Measurements from ENCODE around the gene CPSF2.
A peak's percentile ranks its signal among the peaks of the same experiment; 100 is the strongest.
"Not testable (repeated sequence)": the region's sequence is repeated elsewhere in the genome, so short reads cannot be mapped to it uniquely, and the experiment has no call there.

CPSF2 gene

DNA sequence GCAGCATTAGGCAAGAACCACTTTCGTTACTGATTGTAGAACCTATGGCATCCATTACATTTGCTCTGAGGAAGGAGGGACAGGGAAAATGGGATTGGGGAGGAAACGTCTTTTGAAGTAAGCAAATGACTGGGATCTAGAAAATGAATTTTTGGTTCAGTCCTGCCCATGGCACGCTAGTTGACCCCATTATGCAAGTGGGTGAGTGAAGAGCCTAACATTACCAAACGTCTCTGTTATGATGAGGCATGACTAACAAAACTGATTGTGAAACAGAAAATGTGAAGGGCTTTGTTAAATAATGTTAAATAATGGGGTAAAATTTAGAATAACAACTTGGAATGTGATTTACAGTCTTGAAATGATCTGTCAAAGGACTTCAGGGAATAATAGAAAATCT lies 38.9 kb downstream of the CPSF2 start:
- peak; percentile 47 to 79 (median 75) for DNase-seq

DNA sequence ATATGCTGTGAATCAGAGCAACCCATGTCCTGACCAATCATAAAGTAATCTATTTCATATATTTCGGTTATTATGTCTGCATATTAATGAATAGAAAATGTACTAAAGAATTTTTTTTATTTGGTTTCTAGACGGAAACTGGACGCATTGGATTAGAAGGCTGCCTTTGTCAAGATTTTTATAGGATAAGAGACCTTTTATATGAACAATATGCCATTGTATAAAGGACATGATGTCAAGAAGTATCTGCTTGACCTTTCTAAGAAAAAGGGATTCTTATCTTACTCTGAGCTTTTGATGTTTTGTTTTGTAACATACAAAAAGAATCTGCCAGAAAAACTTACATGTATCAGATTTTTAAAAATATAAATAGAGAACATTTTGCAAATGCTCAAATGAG lies 39.8 kb downstream of the CPSF2 start:
- no peak for DNase-seq

DNA sequence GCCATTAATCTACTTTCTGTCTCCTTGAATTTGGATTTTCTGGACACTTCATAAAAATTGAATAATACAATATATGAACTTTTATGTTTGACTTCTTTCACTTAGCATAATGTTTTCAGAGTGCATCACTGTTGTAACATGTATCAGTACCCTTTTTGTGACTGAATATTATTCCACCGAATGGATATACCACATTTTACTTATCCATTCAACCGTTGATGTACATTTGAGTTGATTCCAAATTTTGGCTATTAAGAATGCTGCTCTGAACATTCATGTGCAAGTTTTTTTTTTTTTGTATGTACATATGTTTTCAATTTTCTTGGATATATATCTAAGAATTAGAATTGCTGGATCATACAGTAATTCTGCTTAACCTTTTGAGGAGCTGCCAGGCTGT lies 43.2 kb downstream of the CPSF2 start:
- DNase-seq, result no peak

DNA sequence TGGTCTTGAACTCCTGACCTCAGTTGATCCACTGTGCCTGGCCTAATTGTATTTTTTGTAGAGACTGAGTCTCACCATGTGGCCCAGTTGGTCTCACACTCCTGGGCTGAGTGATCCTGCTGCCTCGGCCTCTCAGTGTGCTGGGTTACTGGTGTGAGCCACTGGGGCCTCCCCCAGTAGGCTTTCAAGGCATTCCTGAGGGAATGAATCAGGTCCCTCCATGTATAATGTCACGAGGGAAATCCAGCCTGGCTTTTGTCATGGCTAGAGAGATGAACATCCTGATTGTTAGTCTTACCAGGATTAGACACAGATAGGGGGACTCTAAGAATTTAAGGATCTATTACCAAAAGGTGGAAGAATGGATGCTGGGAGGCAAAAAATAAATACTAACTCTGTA lies 51.9 kb downstream of the CPSF2 start:
- DNase-seq, result no peak

DNA sequence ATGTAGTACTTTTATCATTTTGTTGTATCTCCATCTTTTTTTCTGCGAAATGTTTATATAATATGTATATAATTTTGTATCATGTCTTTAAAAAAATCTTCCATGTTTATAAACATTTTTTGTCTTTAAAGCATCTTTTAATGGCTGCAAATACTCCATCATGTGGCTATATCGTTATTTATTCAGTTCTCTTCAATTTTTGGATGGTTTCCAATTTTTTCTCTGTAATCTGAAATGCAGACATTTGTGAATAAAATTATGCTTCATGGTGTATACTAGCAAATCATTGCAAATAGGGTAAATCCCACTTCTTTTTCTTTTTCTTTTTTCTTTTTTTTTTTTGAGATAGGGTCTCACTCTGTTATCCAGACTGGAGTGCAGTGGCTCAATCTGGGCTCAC lies 54.0 kb downstream of the CPSF2 start:
- DNase-seq, result no peak

DNA sequence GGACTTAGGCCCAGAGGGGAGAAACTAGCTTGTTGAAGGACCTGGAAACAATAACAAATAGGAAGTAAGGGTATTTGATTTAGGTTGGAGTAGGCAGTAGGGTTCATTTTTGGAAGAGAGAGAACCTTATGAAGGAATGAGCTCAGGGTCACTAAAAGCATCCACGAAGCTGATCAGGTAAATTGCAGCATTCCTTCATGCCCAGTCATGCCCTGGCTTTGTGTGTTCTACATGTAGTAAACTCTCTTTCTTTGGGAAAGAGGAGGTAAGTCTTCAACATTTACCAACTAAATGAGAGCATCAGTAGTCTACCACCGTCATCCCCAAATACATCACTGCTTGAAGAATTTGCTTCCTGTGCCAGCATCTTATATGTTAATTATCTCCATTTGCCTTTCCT lies 54.7 kb downstream of the CPSF2 start:
- DNase-seq, result no peak

DNA sequence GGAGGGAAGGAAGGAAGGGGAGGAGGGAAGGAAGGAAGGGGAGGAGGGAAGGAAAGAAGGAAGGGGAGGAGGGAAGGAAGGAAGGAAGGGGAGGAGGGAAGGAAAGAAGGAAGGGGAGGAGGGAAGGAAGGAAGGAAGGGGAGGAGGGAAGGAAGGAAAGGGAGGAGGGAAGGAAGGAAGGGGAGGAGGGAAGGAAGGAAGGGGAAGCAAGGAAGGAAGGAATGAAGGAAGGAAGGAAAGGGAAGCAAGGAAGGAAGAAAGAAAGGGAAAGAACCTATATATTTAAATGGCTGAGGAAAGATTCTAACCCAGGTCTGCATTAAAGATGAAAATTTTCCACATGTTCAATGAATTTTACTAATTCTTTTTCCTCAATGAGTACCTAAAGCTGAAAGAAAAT lies 57.4 kb downstream of the CPSF2 start:
- not testable (repeated sequence) for DNase-seq

DNA sequence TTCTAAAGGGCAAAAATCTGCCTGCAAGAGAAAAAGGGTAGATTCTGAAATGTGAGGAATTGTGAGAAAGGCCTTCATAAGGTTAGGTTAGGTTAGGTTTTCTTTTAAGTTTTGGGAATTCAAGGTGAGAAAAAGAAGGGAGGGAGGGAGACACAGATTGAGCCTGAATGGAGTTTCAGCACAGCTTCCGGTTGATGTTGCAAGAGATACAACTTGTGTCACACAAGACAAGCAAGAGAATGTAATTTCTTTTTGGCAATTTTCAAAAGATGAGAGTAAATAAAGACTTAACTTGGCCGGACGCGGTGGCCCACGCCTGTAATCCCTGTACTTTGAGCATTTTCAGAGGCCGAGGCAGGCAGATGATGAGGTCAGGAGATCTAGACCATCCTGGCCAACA lies 63.8 kb downstream of the CPSF2 start:
- peak in 1 of 3 donors; percentile 35 for DNase-seq

DNA sequence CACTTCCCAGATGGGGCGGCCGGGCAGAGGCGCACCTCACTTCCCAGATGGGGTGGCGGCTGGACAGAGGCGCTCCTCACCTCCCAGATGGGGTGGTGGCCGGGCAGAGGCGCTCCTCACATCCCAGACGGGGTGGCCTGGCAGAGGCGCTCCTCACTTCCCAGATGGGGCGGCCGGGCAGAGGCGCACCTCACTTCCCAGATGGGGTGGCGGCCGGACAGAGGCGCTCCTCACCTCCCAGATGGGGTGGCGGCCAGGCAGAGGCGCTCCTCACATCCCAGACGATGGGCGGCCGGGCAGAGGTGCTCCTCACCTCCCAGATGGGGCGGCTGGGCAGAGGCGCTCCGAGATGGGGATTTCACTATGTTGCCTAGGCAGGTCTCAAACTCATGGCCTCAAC lies 65.8 kb downstream of the CPSF2 start:
- not testable (repeated sequence) for DNase-seq

DNA sequence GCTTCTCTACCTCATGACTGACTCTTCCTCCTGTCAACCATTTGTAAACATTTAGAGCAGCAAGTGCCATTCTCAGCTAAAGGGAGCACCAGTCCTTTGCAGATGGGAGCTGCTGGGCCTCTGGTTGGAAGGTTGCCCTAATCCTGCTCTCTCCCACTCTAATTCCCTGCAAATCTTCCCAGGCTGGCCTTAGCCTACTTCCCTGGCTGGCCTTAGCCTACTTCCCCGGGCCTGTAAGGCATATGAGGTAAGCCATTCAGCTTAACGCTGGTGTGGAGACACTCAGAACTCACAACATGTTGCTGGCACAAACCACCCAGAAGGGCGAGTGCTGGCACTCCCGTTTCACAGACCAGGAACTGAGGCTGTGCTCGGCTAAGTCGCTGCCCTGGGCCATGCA lies 69.0 kb downstream of the CPSF2 start:
- DNase-seq, result no peak

DNA sequence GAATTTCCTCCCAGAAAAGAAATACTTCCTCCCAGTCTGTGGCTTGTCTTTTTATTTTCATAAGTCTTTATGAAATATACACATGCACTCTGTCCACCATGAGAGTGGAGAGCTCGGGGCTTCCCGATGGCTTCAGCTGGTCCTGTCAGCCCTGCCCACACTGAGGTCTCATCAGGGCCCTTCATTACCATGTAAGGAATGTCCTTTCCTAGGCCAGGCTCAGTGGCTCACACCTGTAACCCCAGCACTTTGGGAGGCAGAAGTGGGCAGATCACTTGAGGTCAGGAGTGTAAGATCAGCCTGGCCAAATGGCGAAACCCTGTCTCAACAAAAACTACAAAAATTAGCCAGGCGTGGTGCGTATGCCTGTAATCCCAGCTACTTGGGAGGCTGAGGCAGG lies 77.0 kb downstream of the CPSF2 start:
- peak; percentile 28 to 47 (median 38) for DNase-seq

DNA sequence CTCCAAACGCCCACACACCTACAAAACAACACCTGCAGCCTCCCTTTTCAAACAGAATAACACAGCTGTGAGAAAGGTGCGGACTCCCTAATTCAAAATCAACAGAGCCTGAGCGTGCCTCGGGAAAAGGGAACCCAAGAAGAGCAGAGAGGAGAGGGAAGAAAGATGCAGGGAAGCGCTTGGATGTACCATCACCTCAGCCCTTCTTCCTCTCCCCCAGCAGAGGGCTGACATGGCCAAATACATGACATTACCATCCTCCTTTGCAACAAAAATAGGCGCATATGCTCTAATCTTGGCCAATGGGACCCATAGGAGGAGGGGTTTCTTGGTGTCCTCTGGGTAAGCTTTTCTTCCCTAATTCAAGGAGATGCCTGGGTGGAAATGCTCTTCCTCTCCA lies 78.0 kb downstream of the CPSF2 start:
- no peak for DNase-seq

DNA sequence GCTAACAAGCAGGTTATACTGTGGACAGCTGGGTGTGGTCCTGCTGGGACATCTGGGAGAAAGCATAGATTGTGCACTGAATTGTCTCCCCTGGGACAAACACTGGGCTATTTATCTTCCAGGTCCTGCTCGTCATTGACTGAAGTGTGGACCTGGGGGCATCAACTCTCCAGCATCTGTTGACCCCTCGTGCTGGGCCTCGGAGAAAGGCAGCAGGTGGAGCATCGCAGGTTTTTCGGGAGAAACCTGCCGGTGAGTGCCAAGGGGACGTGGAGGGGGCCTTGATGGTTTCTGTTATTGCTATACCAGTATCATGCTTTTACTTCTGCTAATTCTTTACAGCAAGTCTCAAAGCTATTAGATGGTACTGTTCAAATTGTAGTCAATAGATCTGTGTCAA lies 81.3 kb downstream of the CPSF2 start:
- no peak for DNase-seq

DNA sequence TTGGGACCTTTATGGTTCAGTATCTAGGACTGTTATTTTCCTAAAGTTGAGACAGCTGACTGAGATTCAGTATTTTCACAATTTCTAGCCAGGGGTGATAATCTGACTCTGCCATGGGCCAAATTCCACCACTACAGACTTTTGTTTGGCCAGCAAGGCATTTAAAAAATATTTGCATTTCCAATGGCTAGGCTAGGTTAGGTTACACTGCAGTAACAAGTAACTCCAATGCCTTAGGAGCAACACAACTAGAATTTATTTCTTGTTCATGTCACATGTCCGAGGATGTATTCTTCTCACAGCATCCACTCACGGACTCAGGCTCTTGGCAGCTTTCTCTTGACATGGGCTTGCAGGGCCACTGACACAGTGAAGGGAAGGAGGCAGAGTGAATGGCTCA lies 83.0 kb downstream of the CPSF2 start:
- DNase-seq, result no peak

DNA sequence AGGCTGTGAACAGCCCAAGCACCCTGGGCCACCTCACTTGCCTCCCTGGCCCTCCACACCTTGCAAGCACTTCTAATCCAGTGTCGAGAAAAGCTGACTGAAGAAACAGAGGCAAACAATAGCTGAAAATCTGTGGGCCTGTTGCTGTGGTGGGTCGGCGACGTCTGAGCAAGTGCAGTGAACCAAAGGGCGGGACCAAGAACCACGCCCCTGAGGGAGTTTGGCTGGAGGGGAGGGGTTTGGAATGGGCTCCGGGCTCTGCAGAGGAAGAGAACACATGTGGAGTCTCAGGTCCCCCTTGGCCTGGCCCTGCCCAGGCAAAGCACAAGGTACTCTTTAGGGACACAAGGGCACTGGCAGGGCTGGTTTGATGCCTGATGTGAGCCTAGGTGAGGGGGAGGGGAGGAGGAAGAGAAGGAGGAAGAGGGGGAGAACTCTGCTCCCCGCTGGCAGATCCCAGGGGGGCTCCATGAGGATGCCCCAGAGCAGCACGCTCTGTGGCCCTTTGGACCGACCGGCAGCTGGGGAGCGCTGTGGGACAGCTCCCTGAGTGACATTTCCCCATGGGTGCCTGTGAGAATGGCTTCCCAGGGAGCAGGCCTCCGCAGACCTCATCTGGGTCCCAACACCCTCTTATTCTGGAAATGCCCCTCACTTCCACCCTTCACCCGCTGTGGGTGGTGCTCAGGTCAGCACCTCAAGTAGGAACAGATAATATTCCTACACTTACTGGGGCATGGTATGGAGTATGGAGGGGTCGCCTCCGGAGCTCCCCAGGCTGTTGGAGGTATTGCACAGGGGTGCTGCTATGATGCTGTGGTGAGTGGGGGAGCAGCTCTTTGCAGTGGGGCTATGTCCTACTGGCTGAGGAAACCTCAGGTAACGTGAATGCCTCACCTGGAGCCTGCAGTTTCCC lies 85.5 kb downstream of the CPSF2 start:
- no peak for DNase-seq

DNA sequence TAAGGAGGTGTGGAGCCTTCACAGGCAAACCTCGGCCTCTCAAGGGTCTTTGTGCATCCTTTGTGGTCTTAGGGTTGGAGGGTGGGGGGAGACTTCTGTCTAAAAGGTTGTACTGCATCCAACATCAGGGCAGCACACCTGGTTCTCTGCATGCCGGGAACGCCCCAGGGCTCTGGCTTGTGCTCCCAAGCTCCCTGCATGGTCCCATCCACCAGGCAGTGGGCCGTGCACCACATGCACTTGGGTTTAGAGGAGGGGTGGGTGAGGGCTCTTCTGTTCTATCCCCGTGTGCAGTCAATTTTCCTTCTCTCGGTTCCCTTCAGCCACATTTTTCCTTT lies 86.1 kb downstream of the CPSF2 start:
- no peak for DNase-seq

DNA sequence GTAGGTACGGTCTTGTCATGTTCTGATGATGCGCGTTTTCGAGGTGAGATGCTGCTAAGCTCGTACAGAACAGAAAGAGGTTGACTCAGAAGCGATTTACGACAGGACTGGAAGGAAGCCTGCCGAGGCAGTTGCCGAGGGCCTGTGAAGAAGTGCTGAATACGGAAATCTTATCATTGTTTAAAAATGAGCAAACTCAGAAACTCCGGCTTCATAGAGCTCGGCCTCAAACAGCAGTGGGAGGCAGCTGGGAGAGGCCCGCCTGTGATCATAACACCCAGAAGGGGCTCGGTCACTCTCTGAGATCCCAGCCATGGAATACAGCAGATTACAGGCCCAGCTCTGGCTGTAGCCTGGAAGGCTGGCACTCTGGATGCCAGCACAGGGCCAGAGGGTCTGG lies 87.4 kb downstream of the CPSF2 start:
- no peak for DNase-seq

DNA sequence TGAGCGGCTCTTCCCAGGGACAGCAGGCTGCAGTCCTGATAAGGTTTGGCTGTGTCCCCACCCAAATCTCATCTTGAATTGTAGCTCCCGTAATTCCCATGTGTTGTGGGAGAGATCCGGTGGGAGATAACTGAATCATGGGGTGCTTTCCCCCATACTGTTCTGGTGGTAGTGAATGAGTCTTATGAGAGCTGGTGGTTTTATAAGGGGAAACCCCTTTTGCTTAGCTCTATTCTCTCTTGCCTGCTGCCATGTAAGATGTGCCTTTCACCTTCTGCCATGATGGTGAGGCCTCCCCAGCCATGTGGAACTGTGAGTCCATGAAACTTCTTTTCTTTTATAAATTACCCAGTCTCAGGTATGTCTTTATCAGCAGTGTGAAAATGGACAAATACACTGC lies 91.4 kb downstream of the CPSF2 start:
- DNase-seq, result not testable (repeated sequence)

DNA sequence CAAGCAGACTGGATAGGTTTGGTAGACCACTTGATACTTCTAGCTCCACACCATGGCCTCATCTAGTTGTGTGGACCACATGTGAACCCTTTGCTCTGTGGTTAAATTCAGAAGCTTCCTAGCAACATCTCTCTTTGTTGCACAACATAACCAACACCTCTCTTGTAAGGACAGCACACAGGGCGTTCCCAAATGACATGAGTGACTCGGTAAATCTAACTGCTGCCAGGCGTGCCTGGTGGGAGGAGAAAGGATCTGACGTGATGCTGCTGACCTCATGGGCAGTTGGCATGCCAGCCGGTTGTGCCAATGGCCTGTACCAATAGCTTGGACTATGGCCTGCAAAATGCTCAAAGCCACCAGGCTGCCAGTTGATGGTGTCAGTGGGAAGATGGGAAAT lies 93.8 kb downstream of the CPSF2 start:
- DNase-seq, result peak; percentile 12 to 36 (median 24)

DNA sequence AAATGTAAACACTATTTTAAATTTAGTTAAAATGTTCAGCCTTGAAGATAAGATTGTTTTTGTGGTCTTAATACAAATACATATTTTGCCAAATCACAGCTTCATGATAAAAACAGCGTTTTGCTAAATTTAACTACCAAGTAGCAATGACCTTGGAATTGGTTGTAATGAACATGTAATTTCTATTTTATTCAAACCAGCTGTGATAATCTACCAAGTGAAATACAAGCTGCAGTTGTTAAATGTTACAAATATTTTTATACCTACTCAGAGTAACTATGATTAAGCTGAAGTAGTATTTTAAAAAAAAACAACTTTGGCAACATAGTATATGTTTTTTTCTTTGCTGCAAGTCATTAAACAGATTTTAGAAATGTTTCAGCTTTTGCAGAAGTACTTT lies 96.2 kb downstream of the CPSF2 start:
- DNase-seq, result no peak

Data from suppressor macrophage treated with lipopolysaccharide for 1 hour (primary cell).